Activated CD8-positive, alpha-beta T cell treated with anti-CD3 and anti-CD28 coated beads, Interleukin-2, amount 10 ng/mL, durations not matched to agents 7 days and 5 days (primary cell): ENCODE measurements around the gene DBP. TPM values are rescaled to one million over a fixed set of nuclear protein-coding genes. Genes with fewer than 3 reads are reported as not detected.
"Not testable (repeated sequence)": the region's sequence is repeated elsewhere in the genome, so short reads cannot be mapped to it uniquely, and the experiment has no call there.

ENCODE experiments used
- ATAC-seq: fragments of 150-1000 bp; cut with Tn5 transposase; one replicate; pipeline ENCODE4 v1.10.0; 2021; ENCODE audit warnings: moderate library complexity
- CTCF ChIA-PET: fragments of 350-600 bp; sonication (Branson Sonifier 250); formaldehyde crosslinking; loops from one replicate; lab custom pipeline; 2021; ENCODE audit warnings: antibody characterized with exemption; lab: Charles Lee
- POLR2A ChIA-PET: fragments of 350-600 bp; sonication (Branson Sonifier 250); formaldehyde crosslinking; loops from one replicate; lab custom pipeline; 2021; ENCODE audit warnings: antibody characterized with exemption; lab: Charles Lee
- DNase-seq: peaks from one replicate; pipeline ENCODE4 v3.0.0-alpha.2; 2020
- H3K27ac Mint-ChIP-seq: one replicate; pipeline ENCODE4 v1.8.0; 2021; ENCODE audit warnings: mild to moderate bottlenecking, mixed read lengths
- H3K27me3 Mint-ChIP-seq: one replicate; pipeline ENCODE4 v1.8.0; 2021; ENCODE audit warnings: low read depth, mixed read lengths
- H3K36me3 Mint-ChIP-seq: one replicate; pipeline ENCODE4 v1.8.0; 2021; ENCODE audit warnings: low read depth, mixed read lengths
- H3K4me1 Mint-ChIP-seq: one replicate; pipeline ENCODE4 v1.8.0; 2021; ENCODE audit warnings: low read depth, mixed read lengths
- H3K4me3 Mint-ChIP-seq: one replicate; pipeline ENCODE4 v1.8.0; 2021; ENCODE audit warnings: mild to moderate bottlenecking, mixed read lengths
- H3K9me3 Mint-ChIP-seq: one replicate; pipeline ENCODE4 v1.8.0; 2022; ENCODE audit warnings: mixed read lengths; ENCODE audit not compliant: insufficient read depth
- total RNA-seq, 2 experiments: library from RNA; stranded (reverse); gene quantifications; one replicate each; pipeline ENCODE4 v1.2.3, GENCODE V29; 2021

DBP gene
- total RNA-seq, 2 experiments from 2014 or later: 17.3 to 18.3 TPM

DNA sequence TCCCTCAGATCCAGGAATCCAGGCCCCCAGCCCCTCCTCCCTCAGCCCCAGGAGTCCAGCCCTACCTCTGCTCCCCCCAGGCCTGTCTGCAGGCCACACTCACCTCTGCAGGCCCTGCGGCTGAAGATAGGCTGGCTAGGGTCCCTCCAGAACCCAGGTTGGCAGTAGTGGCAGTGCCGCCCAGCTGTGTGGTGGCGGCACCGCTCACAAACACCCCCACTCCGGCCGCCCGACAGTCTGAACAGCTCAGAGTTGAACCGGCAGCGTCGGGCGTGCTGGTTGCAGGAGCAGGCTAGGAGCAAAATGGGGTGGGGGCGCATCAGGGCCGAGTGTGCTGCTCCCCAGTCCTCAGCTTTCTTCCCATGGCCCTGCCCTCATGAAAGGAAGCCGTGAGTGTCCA, 27.3 kb upstream of the DBP start:
- H3K27ac Mint-ChIP-seq: no peak overlapping the region
- peaks cover 8% of the 10 kb centered on the region for H3K4me1 Mint-ChIP-seq
- H3K9me3 Mint-ChIP-seq: no peaks in the 10 kb centered on the region
- DNase-seq (no peak), ATAC-seq (no peak)
- ChIA-PET POLR2A (no interaction called here), CTCF (interaction anchor here (0.9 kb wide), 1 partner anchor 13 kb away, joined by 3 read pairs; no protein-coding TSS in a partner anchor)
- no peak overlapping the region for H3K4me3 Mint-ChIP-seq
- no peaks in the 10 kb centered on the region for H3K36me3 Mint-ChIP-seq
- H3K27me3 Mint-ChIP-seq: no peaks in the 10 kb centered on the region

- ChIA-PET POLR2A (no interaction called here), CTCF (no interaction called here)
- no peak overlapping the region for H3K27ac Mint-ChIP-seq
- ATAC-seq (no peak), DNase-seq (no peak)
- no peaks in the 10 kb centered on the region for H3K36me3 Mint-ChIP-seq
- H3K4me3 Mint-ChIP-seq: no peak overlapping the region
- H3K27me3 Mint-ChIP-seq: peaks cover 3% of the 10 kb centered on the region
- no peaks in the 10 kb centered on the region for H3K9me3 Mint-ChIP-seq
- H3K4me1 Mint-ChIP-seq: peaks cover 10% of the 10 kb centered on the region
These were observed 26.5 kb upstream of the DBP start for GRCh38 chr19:48663667-48664066.

GRCh38 chr19:48661711-48662090, 24.5 kb upstream of the DBP start:
- H3K36me3 Mint-ChIP-seq: no peaks in the 10 kb centered on the region
- ChIA-PET POLR2A (no interaction called here), CTCF (interaction anchor here (1.3 kb wide), 1 partner anchor 13 kb away, joined by 4 read pairs; no protein-coding TSS in a partner anchor)

DNA sequence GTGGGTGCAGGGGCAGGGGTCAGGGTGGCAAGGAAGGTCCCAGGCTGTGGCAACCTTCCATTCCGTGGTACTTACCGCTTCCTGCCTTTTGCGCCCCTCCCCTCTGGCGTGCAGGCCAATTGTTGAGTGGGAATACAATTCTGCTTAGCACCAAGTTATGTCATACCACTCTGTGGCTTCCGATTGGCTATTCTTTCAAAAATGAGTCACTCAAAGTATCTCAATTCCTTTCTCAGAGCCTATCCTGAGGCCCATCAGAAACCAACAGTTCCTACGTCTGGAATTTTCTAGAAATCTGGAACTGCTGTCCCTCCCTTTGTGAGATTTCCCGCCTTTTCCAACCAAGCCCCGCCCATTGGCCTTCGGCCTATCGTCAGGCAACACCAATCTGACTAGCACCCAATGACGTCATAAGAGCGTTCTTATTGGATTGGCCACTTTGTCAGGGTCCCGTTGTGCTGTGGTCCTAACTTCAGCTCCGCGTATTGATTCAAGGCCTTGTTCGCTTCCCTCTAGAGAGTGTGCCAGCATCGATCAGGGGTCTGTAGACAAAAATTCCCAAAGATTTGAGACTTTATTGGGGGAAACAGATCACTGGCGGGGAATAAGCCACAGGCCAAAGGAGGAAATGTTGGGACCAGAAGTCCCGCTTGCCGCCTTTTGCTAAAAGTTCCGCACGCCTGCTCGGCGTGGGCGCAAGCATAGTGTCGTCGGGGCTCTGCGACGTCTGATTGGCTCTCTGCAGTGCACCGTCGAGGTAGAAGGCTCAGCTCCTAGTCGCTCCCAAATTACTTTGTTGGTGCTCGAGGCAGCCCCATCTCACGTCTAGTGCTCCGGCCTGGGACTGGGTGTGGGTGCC, 23.9 kb upstream of the DBP start:
- CTCF ChIA-PET: interaction anchor here (1.3 kb wide), 1 partner anchor 13 kb away, joined by 4 read pairs; no protein-coding TSS in a partner anchor
- H3K9me3 Mint-ChIP-seq: no peaks in the 10 kb centered on the region
- H3K27me3 Mint-ChIP-seq: peaks cover 11% of the 10 kb centered on the region
- H3K4me1 Mint-ChIP-seq: peaks cover 10% of the 10 kb centered on the region
- POLR2A ChIA-PET: no interaction called here
- H3K27ac Mint-ChIP-seq: peak overlapping the region; percentile 93
- ATAC-seq (peak; percentile 95), DNase-seq (peak; percentile 90)
- peak overlapping the region; percentile 44 for H3K4me3 Mint-ChIP-seq
- no peaks in the 10 kb centered on the region for H3K36me3 Mint-ChIP-seq

More at GRCh38 chr19:48661711-48662090, 24.5 kb upstream of the DBP start:
- Mint-ChIP-seq H3K4me1 (peaks cover 10% of the 10 kb centered on the region), H3K4me3 (no peak overlapping the region), H3K9me3 (no peaks in the 10 kb centered on the region), H3K27ac (no peak overlapping the region), H3K27me3 (peaks cover 10% of the 10 kb centered on the region)
- ATAC-seq (no peak), DNase-seq (no peak)

DNA sequence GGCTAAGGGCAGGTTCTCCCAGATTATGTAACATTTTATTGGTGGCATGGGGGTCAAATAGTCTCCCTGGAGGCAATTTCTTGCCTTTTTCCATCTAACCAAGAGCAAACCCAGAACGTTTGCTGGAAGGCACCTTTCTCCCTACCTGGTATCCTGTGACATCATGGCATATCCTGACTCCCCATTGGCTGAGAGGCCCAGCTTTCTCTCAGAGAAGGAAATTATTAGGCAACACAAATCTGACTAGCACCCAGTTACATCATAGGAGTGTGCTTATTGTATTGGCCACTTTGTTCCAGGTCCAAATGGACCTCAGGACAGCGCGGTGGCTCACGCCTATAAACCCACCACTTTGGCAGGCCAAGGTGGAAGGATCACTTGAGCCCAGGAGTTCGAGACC, 22.6 kb upstream of the DBP start:
- ChIA-PET POLR2A (interaction anchor here (0.9 kb wide), 1 partner anchor 9 kb away, joined by 3 read pairs; no protein-coding TSS in a partner anchor), CTCF (interaction anchor here (0.9 to 1.6 kb wide), 2 partner anchors 14 kb away, joined by 3 to 6 read pairs; partner anchors contain the start of gene CA11)
- Mint-ChIP-seq H3K27ac (no peak overlapping the region), H3K27me3 (peaks cover 11% of the 10 kb centered on the region), H3K36me3 (no peaks in the 10 kb centered on the region), H3K9me3 (no peaks in the 10 kb centered on the region), H3K4me3 (no peak overlapping the region), H3K4me1 (peaks cover 10% of the 10 kb centered on the region)
- DNase-seq (no peak), ATAC-seq (no peak)

DNA sequence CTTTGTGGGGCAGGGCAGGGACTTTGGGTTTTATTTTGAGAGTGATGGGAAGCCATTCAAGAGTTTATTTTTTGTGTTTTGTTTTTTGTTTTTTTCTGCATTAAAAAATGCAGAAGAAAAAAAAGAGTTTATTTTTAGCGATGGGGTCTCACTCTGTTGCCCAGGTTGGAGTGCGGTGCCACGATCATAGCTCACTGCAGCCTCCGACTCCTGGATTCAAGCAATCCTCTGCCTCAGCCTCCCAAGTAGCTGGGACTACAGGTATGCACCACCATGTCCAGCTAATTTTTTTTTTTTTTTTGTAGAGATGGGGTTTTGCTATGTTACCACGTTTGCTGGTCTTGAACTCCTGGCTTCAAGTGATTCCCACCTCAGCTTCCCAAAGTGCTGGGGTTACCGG, 21.3 kb upstream of the DBP start:
- ChIA-PET POLR2A (no interaction called here), CTCF (no interaction called here)
- Mint-ChIP-seq H3K27me3 (peaks cover 11% of the 10 kb centered on the region), H3K36me3 (no peaks in the 10 kb centered on the region), H3K4me1 (peaks cover 12% of the 10 kb centered on the region), H3K9me3 (no peaks in the 10 kb centered on the region), H3K27ac (no peak overlapping the region), H3K4me3 (no peak overlapping the region)
- no peak for DNase-seq
- ATAC-seq: no peak

DNA sequence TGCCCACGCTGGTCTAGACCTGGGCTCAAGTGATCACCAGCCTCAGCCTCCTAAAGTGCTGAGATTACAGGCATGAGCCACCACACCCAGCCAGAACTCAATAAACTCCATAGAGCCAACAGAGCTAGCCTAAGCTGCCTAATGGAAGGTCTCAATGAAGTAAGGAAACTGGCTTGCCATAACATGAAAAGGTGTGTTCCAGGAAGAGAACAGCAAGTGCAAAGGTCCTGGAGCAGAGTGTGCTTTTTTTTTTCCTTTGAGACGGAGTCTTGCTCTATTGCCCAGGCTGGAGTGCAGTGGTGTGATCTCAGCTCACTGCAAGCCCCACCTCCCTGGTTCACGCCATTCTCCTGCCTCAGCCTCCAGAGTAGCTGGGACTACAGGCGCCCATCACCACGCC, 20.6 kb upstream of the DBP start:
- H3K4me3 Mint-ChIP-seq, ATAC-seq, POLR2A ChIA-PET, DNase-seq, H3K9me3 Mint-ChIP-seq, H3K36me3 Mint-ChIP-seq, H3K27ac Mint-ChIP-seq, CTCF ChIA-PET: not testable (repeated sequence)
- Mint-ChIP-seq H3K4me1 (peaks cover 14% of the 10 kb centered on the region), H3K27me3 (peaks cover 11% of the 10 kb centered on the region)

- peaks cover 17% of the 10 kb centered on the region for H3K4me1 Mint-ChIP-seq
- H3K27ac Mint-ChIP-seq: no peak overlapping the region
- ATAC-seq: no peak
- POLR2A ChIA-PET: no interaction called here
- H3K27me3 Mint-ChIP-seq: peaks cover 11% of the 10 kb centered on the region
- no peaks in the 10 kb centered on the region for H3K36me3 Mint-ChIP-seq
- H3K4me3 Mint-ChIP-seq: no peak overlapping the region
- CTCF ChIA-PET: no interaction called here
- no peaks in the 10 kb centered on the region for H3K9me3 Mint-ChIP-seq
- DNase-seq: no peak
These were observed 19.8 kb upstream of the DBP start for GRCh38 chr19:48656840-48657474.

DNA sequence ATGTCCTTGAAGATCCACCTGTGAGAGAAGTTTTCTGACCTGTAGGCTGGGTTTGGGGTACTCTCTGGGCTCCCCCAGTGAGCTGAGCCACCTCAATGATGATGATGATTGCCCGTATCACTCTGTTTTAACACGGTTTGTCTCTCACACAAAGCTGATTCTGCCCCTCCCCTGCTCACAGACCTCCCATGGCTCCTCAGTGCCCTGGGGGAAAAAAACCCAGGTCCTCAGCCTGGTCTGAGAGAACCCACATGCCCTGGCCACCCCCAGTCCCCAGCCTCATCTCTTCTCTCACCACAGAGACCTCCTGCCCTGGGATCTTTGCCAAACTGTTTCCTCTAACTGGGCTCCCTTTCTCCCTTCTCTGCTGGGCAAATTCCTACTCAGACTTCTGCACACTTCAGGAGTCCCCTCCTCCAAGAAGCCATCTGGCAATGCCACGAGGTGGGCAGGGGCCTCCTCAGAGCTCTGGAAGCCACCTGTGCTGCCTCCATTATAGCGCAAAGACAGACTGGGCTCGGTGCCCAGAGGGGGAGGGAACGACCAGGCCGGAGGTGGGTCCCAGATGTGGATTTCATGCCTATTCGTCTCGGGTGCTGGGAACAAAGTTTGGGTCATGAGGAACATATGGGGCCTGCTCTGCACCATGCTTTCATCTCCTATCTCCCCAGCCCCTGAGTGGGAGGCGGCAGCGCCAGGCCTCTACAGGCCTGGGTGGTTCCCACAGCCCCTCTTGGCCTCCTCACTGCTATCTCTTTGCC, 17.3 kb upstream of the DBP start:
- CTCF ChIA-PET: interaction anchor here (1.9 kb wide), 1 partner anchor 263 kb away, joined by 5 read pairs; the partner anchor contains the start of gene KDELR1
- no peaks in the 10 kb centered on the region for H3K9me3 Mint-ChIP-seq
- H3K27ac Mint-ChIP-seq: no peak overlapping the region
- DNase-seq (no peak), ATAC-seq (no peak)
- POLR2A ChIA-PET: no interaction called here
- peaks cover 18% of the 10 kb centered on the region for H3K4me1 Mint-ChIP-seq
- H3K4me3 Mint-ChIP-seq: no peak overlapping the region
- peaks cover 11% of the 10 kb centered on the region for H3K27me3 Mint-ChIP-seq
- H3K36me3 Mint-ChIP-seq: no peaks in the 10 kb centered on the region

- CTCF ChIA-PET: interaction anchor here (1.2 kb wide), 1 partner anchor 191 kb away, joined by 5 read pairs; no protein-coding TSS in a partner anchor
- Mint-ChIP-seq H3K4me1 (peaks cover 32% of the 10 kb centered on the region), H3K27me3 (peaks cover under 1% of the 10 kb centered on the region), H3K9me3 (no peaks in the 10 kb centered on the region), H3K4me3 (no peak overlapping the region), H3K27ac (no peak overlapping the region), H3K36me3 (no peaks in the 10 kb centered on the region)
- ATAC-seq (no peak), DNase-seq (no peak)
- POLR2A ChIA-PET: interaction anchor here (0.9 kb wide), 1 partner anchor 8 kb away, joined by 3 read pairs; no protein-coding TSS in a partner anchor
These were observed 14.5 kb upstream of the DBP start for GRCh38 chr19:48651683-48652048.

- Mint-ChIP-seq H3K4me3 (no peak overlapping the region), H3K4me1 (peaks cover 35% of the 10 kb centered on the region), H3K27ac (no peak overlapping the region), H3K36me3 (no peaks in the 10 kb centered on the region), H3K27me3 (no peaks in the 10 kb centered on the region), H3K9me3 (no peaks in the 10 kb centered on the region)
- no peak for DNase-seq
- POLR2A ChIA-PET: interaction anchor here (0.6 to 0.9 kb wide), 2 partner anchors 8 to 1706 kb away, joined by 3 read pairs; no protein-coding TSS in a partner anchor
- CTCF ChIA-PET: interaction anchor here (0.9 to 1.2 kb wide), 2 partner anchors 24 to 191 kb away, joined by 3 to 5 read pairs; no protein-coding TSS in a partner anchor
- no peak for ATAC-seq
These were observed 13.9 kb upstream of the DBP start for GRCh38 chr19:48650974-48651682.
